AG04449 (cell line): ENCODE results near the gene THAP7.

Experiments
- CTCF ChIA-PET: fragments of 350-600 bp; formaldehyde crosslinking; extraction: SDS; loops from one replicate; lab custom pipeline; 2021; ENCODE audit warnings: antibody characterized with exemption; lab: Yijun Ruan, JAX
- POLR2A ChIA-PET: fragments of 400-600, 350-600 bp; formaldehyde crosslinking; extraction: SDS; loops from one replicate; lab custom pipeline; 2020; ENCODE audit warnings: antibody characterized with exemption, inconsistent platforms; lab: Yijun Ruan, JAX
- DNase-seq: peaks from one replicate; pipeline ENCODE4 v3.0.0-alpha.2; 2010; ENCODE audit warnings: low read depth, low spot score
- H3K4me3 ChIP-seq: 2 replicates; pipeline ENCODE4 v1.5.1; 2011; ENCODE audit warnings: low read depth, mild to moderate bottlenecking, control low read depth, low read length
- TF ChIP-seq, protein P1 (sequence below): IDR thresholded peaks from one replicate; pipeline ENCODE4 v1.5.1; 2011; ENCODE audit warnings: mild to moderate bottlenecking, moderate library complexity, low read length, control low read depth, inconsistent platforms; ENCODE audit not compliant: insufficient read depth; ENCODE audit errors: missing control alignments

The THAP7 gene

DNA sequence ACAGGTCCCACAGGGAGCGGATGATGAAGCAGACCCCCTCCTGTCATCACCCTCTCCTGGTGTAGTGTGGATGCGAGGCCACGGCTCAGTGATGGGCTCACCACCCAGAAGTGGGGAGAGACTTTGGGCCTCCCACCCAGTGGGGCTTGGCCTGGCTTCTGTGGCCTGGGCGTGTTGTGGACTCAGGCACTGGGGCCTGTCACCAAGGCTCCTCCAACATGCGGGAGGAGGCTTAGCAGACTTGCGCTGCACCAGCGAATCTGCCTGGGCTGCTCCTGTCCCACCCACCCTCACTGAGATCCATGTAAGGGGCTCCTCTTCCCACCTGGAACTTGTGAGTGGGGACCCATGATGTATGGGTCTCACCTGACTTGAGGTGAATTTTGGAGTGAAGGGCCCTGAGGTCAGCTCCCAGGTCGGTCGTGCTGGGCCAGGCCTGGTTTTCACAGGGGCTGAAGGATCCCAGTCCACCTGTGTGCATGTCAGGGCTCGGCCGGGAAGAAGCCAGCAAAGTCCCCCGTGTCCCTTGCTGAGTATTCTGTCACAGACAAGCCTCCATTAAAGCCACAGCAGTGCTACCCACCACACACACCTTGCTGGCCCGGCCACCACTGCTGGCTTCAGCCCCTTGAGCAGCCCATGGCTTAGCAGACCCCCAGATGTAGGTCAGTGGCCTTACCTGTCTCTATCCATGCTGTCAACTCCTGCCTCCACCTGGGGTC, 4.2 kb downstream of the THAP7 start:
- H3K4me3 ChIP-seq, result no peak overlapping the region
- POLR2A ChIA-PET, result interaction anchor here (0.6 kb wide), 1 partner anchor 48 kb away, joined by 3 read pairs; the partner anchor contains the start of gene LRRC74B
- TF ChIP-seq, protein P1, sequence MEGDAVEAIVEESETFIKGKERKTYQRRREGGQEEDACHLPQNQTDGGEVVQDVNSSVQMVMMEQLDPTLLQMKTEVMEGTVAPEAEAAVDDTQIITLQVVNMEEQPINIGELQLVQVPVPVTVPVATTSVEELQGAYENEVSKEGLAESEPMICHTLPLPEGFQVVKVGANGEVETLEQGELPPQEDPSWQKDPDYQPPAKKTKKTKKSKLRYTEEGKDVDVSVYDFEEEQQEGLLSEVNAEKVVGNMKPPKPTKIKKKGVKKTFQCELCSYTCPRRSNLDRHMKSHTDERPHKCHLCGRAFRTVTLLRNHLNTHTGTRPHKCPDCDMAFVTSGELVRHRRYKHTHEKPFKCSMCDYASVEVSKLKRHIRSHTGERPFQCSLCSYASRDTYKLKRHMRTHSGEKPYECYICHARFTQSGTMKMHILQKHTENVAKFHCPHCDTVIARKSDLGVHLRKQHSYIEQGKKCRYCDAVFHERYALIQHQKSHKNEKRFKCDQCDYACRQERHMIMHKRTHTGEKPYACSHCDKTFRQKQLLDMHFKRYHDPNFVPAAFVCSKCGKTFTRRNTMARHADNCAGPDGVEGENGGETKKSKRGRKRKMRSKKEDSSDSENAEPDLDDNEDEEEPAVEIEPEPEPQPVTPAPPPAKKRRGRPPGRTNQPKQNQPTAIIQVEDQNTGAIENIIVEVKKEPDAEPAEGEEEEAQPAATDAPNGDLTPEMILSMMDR, result no peak
- CTCF ChIA-PET, result no interaction called here
- DNase-seq, result no peak

DNA sequence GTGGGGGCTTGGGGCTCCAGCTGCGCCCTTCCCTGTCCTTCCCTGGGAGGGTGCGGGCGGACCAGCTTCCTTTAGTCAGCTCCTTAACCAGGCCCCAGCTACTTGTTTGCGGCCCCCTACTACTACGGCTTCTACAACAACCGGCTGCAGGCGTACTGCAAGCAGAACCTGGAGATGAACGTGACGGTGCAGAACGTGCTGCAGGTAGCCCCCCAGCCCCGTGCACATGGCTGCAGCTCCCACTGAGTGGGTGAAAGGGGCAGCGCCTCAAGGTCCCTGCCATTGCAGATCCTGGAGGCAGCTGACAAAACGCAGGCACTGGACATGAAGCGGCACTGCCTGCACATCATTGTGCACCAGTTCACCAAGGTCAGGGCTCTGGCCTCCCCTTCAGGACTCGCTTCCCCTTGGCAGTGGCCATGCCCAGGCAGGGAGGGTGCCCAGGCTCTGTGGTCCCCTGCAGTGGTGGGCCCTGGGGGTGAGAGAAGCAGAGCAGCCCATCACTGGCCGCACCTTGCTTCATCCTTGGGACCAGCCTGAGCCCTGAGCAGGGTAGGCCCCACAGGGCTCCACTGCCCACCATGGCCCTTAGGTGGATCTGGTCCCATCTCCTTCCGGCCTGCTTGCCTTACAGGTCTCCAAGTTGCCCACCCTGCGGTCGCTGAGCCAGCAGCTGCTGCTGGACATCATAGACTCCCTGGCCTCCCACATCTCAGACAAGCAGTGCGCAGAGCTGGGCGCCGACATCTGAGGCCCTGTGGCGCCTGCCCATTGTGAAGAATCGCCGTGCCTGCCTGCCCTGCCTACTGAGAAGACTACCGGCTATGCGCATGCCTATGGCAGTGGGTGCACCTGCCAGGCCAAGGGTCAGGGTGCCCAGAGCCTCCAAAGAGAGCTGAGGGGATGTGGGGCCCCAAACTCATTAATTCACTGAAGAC, 5.1 kb downstream of the THAP7 start:
- ChIA-PET CTCF (interaction anchor here (2.0 kb wide), 1 partner anchor 111 kb away, joined by 5 read pairs; no protein-coding TSS in a partner anchor), POLR2A (interaction anchor here (0.7 kb wide), 1 partner anchor 140 kb away, joined by 3 read pairs; no protein-coding TSS in a partner anchor)
- TF ChIP-seq, protein P1, result no peak
- DNase-seq, result no peak
- no peak overlapping the region for H3K4me3 ChIP-seq

DNA sequence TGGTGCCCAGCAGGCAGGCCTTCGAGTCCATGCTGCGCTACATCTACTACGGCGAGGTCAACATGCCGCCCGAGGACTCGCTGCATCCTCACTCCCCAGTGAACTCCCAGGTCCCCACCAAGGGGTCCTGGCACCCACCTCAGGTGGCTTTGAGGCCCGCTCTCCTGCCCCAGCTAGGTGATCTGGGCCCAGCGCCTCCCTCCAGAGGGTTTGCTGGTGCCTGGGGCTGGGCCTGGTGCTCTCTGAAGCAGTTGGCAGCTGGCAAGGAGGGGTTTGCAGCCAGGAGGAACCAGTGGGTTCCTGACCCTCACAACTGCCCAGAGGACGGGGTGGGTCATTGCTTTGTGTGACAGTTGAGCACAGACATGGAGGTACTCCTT, 5.9 kb downstream of the THAP7 start:
- POLR2A ChIA-PET, result no interaction called here
- TF ChIP-seq, protein P1, result no peak
- no peak overlapping the region for H3K4me3 ChIP-seq
- DNase-seq, result no peak
- CTCF ChIA-PET, result interaction anchor here (2.0 kb wide), 1 partner anchor 110 kb away, joined by 5 read pairs; no protein-coding TSS in a partner anchor

DNA sequence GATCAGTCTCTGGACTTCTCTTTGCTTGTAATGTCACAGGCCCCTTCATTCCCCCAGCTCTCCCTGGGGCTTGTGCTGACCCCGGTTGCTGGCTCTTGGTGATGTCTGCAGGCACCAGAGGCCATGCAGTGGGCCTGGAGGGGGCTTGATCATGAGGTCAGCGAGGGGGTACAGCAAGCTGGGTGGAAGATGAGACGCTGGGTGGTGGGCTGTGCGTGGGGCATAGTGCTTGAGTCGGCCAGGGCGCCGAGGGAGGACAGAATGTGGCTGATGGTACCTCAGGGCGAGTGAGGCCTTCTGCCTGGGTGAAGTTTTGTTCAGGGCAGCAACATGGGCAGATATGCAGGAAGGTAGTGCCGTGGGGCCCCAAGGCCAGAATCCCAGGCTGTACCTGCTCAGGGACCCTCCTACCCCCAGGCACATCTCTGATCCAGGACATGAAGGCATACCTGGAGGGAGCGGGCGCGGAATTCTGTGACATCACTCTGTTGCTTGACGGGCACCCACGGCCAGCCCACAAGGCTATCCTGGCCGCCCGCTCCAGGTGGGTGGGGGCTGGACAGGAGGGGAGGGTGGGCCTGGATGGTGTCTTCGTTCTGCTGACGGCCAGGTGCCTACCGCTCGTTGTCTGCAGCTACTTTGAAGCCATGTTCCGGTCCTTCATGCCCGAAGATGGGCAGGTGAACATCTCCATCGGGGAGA, 6.4 kb downstream of the THAP7 start:
- DNase-seq, result no peak
- ChIA-PET CTCF (interaction anchor here (2.0 kb wide), 1 partner anchor 110 kb away, joined by 5 read pairs; no protein-coding TSS in a partner anchor), POLR2A (no interaction called here)
- no peak overlapping the region for H3K4me3 ChIP-seq
- TF ChIP-seq, protein P1, result no peak

DNA sequence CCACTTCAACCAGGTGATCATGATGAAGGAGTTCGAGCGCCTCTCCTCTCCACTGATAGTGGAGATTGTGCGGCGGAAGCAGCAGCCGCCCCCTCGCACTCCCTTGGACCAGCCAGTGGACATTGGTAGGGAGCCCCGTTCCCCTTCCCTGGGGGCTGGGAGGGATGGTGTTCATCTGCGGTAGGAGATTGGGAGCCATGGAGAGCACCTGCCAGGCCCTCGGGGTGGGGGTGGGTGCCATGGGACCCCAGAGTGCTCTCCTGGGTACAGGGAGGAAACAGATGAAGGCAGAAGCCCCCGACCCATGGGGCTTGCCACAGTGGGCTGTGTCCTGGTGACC, 7.0 kb downstream of the THAP7 start:
- no peak overlapping the region for H3K4me3 ChIP-seq
- CTCF ChIA-PET, result interaction anchor here (2.0 kb wide), 1 partner anchor 109 kb away, joined by 5 read pairs; no protein-coding TSS in a partner anchor
- POLR2A ChIA-PET, result no interaction called here
- TF ChIP-seq, protein P1, result no peak
- DNase-seq, result no peak
